Uterus (tissue), 2 donors: ENCODE data around the gene SLC25A22.

Experiments used
- POLR2A ChIP-seq, 2 donors: fragments of 450-650 bp; IDR thresholded peaks; one replicate each; pipeline ENCODE4 v1.6.1; 2016; ENCODE audit warnings: antibody characterized with exemption in 2 of 2, mild to moderate bottlenecking in 1 of 2, moderate library complexity in 1 of 2
- TF ChIP-seq, protein P1 (sequence below), 4 experiments: fragments of 200-600 bp in 2 of 4; fragments of 450-650 bp in 2 of 4; sonication (generic) in 2 of 4; IDR thresholded peaks; one replicate each; pipeline ENCODE4 v1.5.1; 2016 to 2019; ENCODE audit warnings: antibody characterized with exemption in 4 of 4, mild to moderate bottlenecking in 2 of 4, moderate library complexity in 1 of 4

DNA sequence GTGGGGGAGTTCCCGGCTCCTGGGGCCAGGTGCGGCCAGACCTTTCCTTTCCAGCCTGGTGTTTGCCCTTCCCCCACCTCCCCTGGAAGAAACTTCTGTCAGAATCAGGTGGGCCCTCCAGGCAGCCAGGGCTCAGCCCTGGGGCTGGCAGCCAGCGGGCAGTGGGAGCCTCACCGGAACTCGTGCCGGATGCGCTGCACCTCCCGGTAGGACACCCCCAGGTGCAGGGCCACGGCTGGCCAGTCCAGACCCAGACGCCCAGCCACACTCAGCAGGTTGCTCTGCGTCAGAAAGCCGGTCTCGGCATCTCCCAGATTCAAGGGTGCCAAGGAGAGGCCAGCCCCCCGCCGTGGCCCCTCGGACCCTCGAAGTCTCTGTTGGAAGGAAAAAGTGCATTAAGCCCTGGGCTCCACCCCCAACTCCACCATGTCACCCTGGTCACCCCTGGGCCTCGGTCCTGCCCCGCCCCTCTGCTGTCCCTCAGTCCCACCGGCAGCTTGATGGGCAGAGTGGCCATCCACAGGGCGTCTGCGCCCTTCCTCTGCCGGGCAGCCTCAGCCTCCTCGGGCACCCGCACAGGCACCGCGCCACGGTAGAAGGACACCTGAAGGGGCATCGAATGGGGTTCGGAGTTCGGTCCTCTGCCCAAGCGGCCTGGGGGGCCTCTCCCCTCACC is 1.7 kb upstream of the SLC25A22 start:
- TF ChIP-seq, protein P1, sequence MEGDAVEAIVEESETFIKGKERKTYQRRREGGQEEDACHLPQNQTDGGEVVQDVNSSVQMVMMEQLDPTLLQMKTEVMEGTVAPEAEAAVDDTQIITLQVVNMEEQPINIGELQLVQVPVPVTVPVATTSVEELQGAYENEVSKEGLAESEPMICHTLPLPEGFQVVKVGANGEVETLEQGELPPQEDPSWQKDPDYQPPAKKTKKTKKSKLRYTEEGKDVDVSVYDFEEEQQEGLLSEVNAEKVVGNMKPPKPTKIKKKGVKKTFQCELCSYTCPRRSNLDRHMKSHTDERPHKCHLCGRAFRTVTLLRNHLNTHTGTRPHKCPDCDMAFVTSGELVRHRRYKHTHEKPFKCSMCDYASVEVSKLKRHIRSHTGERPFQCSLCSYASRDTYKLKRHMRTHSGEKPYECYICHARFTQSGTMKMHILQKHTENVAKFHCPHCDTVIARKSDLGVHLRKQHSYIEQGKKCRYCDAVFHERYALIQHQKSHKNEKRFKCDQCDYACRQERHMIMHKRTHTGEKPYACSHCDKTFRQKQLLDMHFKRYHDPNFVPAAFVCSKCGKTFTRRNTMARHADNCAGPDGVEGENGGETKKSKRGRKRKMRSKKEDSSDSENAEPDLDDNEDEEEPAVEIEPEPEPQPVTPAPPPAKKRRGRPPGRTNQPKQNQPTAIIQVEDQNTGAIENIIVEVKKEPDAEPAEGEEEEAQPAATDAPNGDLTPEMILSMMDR (IDR thresholded peaks at IDR 0.05): no peak
- no peak for TF ChIP-seq POLR2A (IDR thresholded peaks at IDR 0.05)
